HG02610 (cell line): ENCODE data around the gene MIB2.
"Not testable (repeated sequence)": the region's sequence is repeated elsewhere in the genome, so short reads cannot be mapped to it uniquely, and the experiment has no call there.

ENCODE experiments used
- ATAC-seq: cut with Tn5 transposase; IDR thresholded peaks from one replicate; pipeline ENCODE4 v1.9.1; 2021; ENCODE audit warnings: mild to moderate bottlenecking, moderate library complexity; ENCODE audit not compliant: unreplicated experiment

MIB2 gene

DNA sequence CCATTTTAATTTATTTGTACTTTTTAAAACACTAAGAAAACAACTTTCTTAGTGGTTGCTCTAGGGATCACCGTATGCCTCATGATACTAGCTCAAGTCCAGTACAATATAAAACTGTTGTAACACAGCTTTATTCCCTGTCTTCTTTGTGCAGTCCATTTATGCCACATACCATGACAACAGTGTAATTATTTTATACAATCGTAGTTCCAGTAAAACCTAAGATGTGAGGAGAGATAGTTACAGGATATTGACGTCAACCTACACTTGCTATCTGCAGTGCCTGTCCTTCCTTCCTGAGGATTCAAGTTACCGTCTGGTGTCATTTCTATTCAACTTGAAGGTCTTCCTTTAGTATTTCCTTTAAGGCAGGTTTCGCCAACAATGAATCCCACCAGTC lies 31.0 kb downstream of the MIB2 start:
- ATAC-seq = not testable (repeated sequence)

- ATAC-seq = not testable (repeated sequence)
Measured at GRCh38 chr1:1647567-1648241, 32.4 kb downstream of the MIB2 start.

- not testable (repeated sequence) for ATAC-seq
Measured at GRCh38 chr1:1648265-1648664, 33.0 kb downstream of the MIB2 start.

DNA sequence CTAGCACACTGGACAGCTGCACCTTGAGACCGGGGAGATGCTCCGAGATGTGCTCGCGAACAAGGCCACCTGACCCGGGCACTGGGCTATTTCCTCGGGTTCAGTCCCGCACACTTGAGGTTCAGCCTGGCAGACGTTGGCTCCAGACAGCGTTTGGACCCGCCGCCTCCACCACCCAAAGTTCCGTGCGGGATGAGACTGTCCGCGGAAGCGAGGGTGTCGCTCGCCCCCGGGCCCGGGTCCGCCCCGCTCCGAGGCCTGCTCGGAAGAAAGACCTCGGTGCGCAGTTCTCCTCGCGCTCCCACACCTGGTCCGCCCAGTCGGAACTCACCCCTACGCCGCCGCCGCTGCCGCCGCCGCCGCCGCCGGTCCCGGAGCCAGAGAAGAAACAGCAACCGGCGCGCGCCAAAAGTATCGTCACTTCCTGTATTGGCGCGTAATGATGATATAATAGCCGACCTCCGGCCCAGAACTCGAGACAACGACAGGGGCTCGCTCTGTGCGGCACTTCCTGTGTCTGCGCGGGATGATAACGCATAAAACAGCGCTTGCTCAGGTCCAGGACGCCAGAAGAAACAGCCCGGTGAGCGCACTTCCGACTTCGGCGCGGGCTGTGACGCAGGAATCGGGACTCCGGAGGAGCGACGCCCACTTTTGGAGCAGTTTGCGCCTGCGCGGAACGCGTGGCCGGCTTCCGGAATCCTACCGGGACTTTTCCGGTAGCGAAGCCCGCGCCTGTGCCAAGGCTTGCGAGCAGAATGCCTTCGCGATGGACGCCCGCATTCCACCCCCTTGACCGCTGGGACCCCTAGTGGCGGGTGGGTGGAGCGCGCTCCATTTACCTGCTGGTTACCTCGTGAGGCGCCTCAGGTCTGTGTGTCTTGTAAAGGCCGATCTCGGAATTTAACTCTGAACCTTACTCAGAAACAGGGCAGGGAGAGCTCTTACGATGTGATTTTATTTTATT lies 43.6 kb downstream of the MIB2 start, which contains the start of gene CDK11B:
Gene CDK11B, minus strand, starts transcription at position 422 of the 967 bp plus-strand sequence. CDS start 1,519 bp downstream, outside the sequence.
- peak; percentile 76 for ATAC-seq

DNA sequence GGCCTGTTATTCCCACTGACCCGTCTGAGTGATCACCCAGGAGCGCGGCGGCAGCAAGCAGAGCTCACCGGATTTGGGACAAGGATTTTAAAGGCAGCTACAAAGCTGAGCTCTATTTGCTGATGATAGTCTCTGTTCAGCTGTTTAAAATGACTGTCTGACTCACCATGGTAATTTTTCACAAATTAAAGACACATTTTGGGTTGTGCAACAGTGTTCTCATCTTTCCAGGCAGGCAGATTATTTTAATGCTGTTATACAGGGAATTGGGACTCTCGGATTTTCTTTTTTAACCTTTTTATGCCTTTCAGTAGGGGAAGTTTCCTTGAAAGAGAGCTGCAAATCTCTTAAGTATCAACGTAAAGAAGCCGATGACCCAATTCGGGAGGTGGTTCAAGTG lies 47.1 kb downstream of the MIB2 start:
- ATAC-seq = not testable (repeated sequence)

- ATAC-seq = not testable (repeated sequence)
Measured at GRCh38 chr1:1662830-1663560, 47.7 kb downstream of the MIB2 start.

GRCh38 chr1:1664318-1664717 lies 49.0 kb downstream of the MIB2 start:
- not testable (repeated sequence) for ATAC-seq

GRCh38 chr1:1664941-1665814 lies 49.9 kb downstream of the MIB2 start:
- no peak for ATAC-seq

- ATAC-seq = no peak
Measured at GRCh38 chr1:1665815-1666251, 50.5 kb downstream of the MIB2 start.

DNA sequence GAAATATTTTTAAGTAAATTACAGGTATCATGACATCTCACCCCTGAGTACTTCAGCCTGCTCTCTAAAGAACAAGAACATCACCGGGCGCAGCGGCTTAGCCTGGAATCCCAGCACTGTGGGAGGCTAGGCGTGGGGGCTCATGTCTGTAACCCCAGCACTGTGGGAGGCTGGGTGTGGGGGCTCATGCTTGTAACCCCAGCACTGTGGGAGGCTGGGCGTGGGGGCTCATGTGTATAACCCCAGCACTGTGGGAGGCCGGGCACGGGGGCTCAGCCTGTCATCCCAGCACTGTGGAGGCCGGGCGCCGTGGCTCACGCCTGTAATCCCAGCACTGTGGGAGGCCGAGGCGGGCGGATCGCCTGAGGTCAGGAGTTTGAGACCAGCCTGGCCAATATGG lies 51.2 kb downstream of the MIB2 start:
- no peak for ATAC-seq

- ATAC-seq = no peak
Measured at GRCh38 chr1:1669468-1670440, 54.5 kb downstream of the MIB2 start.

GRCh38 chr1:1670866-1671265 lies 55.6 kb downstream of the MIB2 start:
- ATAC-seq = no peak

- no peak for ATAC-seq
Measured at GRCh38 chr1:1671365-1672119, 56.2 kb downstream of the MIB2 start.

DNA sequence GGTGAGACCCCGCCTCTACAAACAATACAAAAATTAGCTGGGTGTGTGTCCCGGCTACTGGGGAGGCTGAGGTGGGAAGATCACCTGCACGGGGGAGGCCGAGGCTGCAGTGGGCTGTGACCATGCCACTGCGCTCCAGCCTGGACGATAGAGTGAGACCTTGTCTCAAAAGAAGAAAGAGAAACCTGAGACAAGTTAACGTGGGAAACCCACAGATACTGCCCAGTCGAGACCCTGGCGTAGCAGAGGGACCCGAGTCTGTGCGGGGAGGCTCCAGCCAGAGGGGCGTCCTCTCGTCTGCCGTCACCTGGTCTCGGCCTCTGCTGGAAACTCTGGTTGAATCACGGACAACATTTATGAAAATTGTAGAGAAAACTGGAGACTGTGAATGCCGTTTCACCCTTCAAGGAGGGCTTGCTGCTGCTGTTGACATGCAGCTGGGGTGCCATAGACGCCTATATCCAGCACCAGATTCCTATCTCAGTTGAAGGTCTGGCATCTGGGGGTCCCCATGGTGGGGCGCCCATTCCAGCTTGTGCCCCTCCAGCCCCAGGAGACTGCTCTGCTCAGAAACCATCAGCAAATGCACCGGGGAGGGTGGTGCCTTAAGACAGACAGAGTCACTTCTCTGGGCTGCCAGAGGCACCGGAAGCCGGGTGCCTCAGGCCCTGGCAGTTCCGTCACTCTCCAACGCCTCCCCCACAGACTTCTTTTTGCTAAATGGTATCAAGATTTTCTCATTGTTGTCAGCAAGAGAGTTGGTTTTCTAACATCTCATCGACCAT lies 57.1 kb downstream of the MIB2 start:
- ATAC-seq = no peak

DNA sequence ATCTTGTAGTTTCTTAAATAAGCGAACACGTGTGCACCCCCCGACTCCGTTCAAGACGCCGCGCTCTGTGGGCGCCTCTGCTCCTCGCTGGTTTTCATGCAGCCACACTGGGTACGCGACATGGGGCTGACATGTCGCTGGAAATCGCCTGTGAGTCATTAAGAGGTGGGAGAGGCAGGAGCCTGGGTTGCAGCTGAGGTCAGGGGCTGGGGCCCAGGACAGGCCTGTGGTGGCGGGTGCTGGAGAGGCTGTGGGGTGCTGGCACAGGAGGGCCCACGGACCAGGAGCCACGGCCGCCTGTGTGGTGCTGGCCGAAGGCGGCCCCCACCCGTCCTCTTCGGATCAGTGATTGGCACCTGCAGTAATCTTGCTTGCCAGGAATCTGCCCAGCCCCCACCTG lies 59.5 kb downstream of the MIB2 start:
- ATAC-seq = not testable (repeated sequence)

GRCh38 chr1:1675218-1675617 lies 59.9 kb downstream of the MIB2 start:
- ATAC-seq = not testable (repeated sequence)

- ATAC-seq = not testable (repeated sequence)
Measured at GRCh38 chr1:1676087-1676486, 60.8 kb downstream of the MIB2 start.
